ENCODE results near the gene FNDC1. TPM values are rescaled to one million over a fixed set of nuclear protein-coding genes. Genes with fewer than 3 reads are reported as not detected.

Gene FNDC1
- total RNA-seq, 1 donor from 2014 or later = 0.12 TPM

DNA sequence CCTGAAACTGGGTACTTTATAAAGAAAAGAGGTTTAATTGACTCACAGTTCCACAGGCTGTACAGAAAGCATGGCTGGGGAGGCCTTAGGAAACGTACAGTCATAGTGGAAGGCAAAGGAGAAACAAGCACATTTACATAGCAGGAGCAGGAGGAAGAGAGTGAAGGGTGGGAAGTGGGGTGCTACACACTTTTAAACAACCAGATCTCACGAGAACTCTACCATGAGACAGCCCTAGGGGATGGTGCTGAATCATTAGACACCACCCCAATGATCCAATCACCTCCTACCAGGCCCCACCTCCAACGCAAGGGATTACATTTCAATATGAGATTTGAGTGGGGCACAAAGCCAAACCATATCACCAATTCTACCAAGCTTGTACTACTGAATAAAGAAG lies 7.4 kb upstream of the FNDC1 start:
- no peak for ATAC-seq

DNA sequence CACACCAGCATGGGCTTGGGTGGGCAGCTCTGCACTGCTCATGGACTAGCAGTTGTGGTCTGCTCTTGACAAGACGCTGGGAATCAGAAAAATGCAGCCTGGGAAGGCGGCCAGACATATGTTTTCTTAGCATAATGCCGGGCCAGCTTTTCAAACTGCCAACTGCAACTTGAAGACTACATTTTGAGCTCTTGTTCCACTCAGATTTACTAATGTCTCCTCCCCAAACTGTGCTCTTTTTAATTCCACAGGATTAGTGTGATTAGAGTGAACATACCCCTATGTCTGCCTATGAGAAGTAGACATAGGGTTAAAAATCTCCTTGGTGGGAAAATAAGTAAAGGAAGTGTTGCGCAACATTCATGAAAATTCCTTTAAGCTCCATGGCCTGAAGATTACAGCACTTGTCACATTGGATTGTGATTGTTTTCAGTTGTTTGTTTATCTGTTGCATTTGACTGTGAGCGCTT lies 5.3 kb upstream of the FNDC1 start:
- ATAC-seq = no peak

DNA sequence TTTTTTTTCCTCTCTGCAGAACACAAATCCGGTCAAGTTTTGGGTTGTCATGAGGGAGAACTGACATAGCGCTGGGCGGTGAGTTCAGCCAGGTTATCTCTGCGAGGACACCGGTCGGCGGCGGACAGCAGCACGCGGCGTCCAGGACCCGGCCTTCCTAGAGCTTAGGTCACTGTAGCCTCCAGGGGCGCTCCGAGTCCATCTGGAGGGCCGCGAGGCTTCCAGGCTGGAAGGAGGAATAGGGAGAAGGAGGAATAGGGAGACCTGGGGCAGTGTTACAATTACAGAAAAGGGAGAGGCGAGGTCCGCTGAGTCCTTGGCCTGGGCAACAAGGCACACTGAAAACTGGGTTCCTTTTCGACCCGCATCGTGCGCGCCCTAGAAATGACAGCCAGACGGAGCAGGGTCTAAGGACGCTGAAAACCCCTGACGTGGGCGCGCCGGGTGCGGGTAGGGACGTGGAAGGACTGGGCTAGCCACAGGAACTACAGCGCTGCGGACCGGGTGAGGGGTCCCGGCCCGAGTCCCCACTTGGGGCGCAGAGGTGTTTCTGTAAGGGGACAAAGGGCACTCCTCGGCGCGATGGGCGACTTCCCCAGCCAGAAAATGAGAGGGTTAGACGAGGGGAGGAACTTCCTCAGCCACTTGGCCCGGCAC lies 536 bp upstream of the FNDC1 start:
- ATAC-seq = no peak

DNA sequence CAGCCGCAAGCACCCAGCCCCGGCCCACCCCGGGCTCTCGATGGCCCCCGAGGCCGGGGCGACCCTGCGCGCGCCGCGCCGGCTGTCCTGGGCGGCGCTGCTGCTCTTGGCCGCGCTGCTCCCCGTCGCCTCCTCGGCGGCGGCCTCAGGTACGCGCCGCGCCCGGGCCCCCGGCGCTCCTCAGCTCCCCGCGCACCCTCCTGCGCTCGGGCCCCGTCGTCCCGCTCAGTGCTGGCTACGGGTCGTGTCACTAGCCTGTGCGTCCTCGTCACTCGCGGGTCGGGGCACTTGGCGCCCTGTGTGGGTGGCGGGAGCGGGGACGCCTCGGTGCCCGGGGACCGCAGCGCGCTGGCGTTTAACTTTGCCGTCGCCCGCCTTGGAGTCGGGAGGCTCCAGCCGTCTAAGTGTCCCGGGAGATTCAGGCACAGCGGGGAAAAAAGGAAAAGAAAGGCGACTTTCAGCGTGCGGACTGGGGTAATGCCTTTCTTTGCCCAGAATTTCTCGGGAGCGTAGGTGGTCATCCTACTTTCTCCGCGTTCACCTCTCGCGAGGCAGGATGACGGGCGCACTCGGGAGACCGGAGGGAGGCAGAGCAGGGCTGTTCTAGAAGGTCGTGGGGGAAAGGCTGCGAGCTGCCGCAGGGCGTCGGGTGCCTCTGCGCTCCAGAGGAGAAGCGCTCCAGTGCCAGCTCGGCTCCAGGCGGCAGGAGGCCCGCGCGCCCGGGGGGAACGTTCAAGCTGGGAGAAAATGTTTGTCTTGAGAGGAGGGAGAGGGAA lies 545 bp downstream of the FNDC1 start:
- ATAC-seq = peak; percentile 50

DNA sequence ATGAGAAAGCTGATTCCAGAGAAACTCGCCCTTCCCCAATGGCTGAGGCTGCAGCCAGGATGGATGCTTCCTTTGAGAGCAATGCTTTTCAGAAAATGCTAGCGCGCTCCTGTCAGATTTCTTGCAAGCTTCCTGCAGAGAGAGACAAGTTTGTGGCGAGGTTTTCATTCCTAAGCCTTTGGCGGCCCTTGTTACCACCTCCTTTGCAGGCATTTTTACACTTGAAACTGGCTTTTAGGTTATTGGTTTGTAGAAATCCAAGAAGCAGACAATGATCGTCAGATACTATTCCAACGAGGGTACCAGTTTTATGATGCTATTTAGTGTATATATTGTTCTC lies 1.1 kb downstream of the FNDC1 start:
- ATAC-seq = no peak

DNA sequence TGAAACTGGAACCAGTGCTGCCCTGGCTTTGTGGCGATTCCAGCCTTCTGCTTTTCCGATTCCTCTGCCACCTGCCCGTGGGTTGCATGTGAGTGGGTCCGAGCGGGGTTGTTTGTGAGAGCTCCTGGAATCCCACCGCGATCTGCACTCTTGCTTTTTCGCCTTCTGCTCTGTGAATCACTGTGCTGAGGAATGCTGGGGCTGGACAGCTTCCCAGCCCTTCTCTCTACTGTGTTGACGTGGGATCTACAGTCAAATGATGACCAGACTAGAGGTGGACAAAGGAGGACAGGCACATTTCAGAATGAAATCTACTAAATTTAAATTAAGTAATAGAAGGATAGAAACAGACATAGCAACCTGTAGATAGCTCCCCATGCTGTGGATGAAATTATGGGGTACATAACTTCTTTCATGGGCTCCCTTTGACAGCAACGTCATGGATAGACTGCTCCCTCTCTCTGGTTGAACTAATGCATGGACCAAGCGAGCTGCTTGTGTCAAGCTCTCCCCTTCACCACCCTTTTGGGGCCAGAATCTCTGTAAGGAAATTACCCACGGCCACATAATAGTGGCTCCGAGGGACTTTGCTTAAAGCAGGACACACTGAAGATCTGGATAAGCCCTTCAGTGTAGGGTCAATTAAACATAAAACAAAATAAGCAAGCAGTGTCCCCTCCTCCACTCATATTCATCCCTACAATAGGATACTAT lies 2.0 kb downstream of the FNDC1 start:
- ATAC-seq = no peak

DNA sequence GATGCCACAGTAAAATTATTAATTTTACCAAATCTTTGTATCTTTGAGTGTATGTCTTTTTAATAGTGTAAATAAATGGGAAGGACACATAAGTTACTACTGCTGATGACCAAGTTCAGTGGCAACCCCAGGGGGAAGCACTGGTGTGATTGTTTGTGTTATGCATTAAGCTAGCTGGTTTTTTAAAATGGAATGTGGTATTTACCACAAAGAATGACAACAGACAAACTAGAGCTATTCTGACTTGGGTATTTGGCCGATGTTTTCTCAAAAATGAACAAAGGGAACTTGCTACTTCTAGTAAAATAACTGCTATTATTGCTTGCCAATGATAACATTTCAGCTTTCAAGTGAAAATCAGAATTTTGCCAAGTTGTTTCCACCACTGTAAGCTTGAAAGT lies 2.9 kb downstream of the FNDC1 start:
- ATAC-seq = no peak

DNA sequence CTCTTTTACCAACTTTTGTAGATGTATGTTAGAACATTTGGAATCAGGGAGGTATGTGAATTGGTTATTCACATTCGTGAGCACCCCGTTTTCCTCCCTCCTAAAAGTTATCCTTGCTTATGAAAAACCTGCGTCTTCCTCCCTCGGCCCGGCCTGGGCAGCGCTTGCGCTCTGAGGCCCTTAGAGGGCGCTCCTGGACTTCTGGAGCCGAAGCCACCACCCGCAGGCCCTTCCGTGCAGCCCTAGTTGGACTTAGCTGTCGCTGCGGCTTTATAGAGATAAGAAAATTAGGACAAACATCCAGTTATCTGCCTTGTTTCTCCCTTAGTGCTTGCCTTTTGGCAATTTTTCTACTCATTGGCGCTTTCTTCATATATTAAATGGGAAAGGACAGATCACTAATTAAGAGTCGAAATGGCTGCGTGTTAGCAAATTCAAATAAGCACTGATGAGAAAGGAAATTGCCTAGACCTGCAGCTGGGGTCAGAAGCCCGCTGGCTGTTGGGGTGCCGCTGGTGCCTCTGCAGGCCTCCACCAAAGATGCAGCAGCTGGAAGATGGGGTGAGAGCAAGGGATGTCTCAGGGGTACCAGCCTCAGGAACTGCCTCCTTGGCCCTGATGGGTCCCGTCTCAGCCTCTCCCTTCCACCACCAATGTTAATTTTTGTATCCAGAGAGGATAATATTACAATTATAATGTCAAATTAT lies 5.2 kb downstream of the FNDC1 start:
- peak; percentile 81 for ATAC-seq

DNA sequence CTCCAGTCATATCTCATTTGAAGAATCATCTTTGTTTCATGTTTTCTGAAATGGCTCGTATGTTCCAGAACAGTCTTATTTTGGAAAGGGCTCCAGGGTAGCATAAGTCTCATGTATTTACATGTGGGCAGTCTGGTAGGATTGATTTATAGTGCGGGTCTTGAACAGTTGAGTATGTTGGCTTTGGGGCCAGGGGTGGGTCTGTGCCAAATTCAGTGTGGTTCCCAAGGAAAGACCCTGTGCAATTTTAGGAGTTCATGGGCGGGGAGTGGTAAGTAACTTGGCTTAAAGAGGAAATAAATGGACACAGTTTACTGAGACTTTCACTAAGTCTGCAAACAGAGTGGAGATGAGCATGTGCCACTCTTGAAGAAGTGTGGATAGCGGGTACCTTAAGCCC lies 7.7 kb downstream of the FNDC1 start:
- no peak for ATAC-seq

DNA sequence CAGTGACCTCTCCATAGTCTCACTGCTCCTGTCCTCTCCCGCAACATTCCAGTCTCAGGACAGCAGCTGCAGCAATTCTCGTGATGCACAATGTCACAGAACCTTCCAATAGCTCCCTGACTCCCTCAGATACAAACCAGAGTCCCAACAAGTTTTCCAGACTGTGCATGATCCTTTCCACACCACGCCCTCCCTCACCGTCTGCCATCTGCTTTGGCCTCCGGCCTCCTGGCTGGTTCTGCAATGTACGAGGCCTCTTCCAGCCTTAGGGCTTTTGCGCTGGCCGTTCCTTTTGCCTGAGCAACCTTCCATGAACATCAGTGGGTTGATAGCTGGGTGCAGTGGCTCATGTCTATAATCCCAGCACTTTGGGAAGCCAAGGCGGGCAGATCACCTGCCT lies 9.6 kb downstream of the FNDC1 start:
- no peak for ATAC-seq

DNA sequence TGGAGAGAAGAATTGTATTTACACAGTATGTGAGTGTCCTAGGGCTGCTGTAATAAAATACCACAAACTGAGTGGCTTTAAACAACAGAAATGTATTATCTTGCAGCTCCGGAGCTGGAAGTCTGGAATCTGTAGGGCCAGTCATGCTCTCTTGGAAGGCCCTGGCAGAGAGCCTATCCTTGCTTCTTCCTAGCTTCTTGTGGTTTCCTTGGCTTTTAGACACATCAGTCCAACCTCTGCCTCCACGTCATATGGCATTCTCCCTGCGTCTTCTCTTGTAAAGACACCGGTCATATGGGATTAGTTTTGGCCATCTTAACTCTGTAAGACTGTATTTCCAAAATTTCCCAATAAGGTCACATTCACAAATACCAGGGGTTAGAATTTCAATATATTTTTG lies 10.8 kb downstream of the FNDC1 start:
- ATAC-seq = no peak

DNA sequence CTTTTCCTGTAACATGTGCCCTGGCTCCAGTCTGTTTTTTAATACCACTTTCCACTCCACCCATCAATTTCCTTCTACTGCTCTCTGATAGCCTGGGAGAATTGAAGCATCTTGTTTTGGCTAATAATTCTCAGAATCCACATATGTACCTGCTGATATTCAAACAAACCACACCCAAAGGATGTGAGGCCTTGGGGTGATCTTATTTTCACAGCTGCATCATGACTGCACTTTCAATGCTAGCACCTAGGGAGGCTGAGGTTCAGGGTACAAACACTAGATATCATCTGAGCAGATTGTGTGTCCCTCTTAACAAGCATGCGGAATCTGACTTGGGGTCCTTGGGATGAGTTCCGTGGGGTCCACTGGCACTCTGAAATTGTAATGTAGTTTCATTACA lies 12.7 kb downstream of the FNDC1 start:
- ATAC-seq = no peak

DNA sequence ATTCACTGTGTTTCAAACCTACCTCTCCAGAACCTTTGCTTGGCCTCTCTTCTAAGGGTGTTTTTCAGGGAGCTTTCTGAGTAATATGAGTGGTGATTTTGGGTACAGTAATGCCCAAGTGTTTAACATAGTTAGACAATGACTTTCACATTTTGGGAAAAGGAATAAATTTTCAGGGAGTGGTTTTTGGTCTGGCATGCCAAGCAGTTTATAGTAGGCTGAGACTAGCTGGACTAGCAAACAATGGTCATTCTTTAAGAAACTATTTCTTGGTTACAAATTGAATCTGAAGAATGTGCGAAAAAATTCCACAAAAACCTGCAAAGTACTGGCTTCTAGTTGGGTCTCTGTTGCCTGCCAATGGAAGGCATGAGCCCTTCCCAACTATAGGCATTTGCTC lies 15.4 kb downstream of the FNDC1 start:
- no peak for ATAC-seq

DNA sequence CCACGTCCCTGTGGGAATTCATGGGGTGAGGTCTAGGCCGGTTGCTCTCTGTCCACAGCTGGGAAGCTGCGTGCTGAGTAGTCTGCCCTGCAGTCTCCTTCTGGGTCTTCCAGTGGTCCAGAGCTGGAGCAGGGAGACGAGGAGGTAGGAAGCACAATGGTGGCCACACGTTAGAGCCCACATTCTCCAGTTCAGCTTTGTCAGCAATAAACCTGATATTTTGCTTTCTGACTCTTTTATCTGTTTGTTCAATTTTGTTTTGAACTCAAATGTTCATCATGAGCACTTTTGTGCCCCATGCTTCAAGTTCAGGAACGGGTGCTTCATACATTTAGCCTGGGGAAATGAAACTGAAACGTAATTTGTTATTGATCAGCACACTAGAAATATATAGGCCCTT lies 21.3 kb downstream of the FNDC1 start:
- ATAC-seq = no peak

DNA sequence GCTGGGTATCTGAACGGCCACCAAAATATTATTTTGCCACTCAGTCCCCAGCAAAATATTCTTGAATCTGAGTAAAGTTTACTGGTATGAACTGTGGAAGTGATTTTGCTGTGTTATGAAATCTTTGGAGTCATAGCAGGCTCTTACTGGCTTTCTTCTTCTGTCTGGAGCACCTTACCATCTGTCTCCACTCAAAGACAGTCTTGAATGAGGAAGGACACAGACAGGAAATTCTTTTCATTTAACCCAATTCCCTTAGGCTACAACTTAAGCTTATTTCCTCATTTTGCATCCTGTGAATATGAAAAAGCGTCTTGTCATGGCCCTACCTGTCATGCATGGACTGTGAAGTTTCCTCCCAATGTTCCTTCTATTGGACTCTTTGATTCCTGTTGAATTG lies 24.7 kb downstream of the FNDC1 start:
- ATAC-seq = no peak

DNA sequence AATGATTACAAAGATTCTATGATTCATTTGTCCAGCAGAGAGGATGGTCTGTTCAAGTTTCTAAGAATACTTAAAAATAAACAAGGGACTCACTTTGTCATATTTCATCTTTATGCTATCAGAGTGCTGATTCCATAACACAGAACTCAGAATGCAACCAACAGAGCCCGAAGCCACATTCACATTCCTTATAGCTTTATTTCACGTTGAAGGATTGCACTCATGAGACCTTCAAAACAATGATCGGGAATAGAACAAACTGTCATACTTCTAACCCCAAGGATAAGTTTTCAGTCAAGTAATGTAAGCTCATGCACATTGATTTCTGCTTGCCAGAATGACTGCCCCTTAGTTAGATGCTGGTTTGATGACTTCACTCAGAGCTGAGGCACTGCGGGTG lies 25.2 kb downstream of the FNDC1 start:
- no peak for ATAC-seq

DNA sequence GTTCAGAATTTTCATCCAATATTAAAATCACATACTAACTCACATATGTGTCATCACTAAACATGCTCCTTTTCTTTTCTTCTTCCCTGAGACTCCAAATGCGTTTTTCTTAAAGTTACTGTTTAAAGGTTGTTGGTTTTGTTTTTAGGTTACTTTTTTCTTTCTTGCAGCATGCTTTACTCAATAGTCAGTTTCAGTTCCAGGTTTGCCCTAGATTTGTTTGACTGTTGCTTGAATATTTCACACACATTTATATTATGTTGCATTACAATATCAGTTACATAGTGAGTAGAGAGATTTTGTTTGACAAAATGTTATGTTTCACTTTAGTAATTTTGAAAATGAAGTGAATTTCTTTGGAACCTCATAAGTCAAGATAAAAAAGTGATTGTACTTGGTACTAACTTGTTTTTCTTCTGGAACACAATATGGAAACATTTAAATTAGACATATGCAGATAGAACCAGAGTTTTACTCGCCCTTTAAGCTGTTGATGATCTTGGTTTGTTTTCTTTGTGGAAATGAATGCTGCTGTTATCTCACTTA lies 27.3 kb downstream of the FNDC1 start:
- no peak for ATAC-seq

DNA sequence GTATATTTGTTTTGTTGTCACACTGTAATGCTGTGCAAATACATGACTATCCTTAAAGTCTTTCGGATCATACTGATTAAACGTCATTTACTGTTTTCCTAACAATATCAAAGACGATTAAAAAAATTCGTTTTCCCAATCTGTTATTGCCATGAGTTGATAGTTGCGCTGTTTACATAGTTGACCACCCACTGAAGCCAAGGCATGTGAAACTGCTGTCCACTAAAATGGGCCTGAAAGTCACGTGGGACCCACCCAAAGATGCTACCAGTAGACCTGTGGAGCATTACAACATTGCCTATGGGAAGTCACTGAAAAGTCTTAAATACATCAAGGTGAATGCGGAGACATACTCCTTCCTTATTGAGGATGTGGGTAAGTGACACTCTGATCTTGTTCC lies 28.1 kb downstream of the FNDC1 start:
- no peak for ATAC-seq

DNA sequence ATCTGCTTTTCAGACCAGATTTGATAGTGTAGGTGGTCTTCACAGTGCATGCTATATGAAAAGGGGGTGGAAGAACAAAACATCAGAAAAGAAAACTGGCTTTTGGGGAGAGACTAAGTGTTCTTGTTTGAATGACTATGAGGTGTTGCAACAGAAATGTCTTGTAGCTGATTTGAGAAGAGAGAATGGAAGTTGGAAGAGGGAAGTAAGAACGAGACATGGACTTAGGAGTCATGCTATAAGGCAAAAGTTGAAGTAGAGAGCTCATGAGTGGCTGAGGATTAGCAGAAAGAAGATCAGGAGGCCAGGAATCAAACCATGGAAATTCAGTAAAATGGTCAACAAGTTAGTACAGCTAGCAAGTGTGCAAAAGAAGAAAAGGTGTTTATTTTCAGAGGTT lies 32.1 kb downstream of the FNDC1 start:
- ATAC-seq = no peak

DNA sequence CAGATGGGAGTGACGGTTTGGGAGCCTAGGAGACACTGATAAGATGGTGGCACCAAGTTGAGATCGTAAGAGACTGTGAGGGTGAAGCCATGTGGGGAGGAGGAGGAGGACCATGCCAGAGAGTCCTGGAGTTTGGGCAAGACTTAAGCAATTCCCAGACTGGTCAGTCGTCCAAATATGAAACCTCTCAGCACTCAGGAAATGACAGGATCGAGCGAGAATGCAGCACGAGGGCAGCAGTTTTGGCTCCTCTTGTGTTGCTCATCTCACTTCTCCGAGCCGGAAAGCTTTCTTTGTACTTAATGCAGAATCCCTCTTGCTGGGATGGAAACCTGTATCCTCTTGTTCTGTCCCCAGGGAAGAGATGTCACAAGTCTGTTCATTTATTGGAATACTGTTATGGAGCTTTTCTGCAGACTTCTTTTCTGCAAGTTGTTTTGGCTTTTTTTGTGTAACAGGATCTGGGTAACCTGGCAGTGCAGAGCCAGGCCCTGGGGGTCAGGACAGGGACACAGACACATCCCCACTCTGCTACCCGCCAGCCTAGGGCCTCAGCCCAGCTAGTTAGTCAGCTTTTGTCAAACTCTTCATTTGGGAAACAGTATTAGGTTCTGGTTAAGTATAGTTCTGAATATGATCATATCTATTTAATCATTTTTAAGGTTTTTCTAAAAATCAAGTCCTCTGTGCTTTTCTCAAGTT lies 34.3 kb downstream of the FNDC1 start:
- no peak for ATAC-seq

DNA sequence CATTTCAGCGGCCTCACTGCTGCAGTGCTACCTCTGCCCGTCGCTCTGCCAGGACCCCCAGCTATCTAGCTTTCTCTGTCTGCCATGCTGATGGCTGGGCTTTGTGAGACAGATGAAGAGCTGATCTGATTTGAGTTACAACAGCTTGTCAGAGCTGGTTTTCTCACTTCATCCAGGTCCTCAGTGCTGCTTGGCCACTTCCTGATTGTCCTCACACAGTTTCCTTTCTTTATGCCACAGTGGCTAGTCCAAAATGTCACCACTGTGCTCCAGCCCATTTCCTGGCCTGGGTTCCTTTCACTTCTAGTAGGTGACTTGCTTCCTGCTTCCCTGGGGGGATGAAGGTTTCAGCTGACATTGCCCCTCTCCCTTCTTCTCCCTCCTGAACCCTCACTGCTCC lies 35.4 kb downstream of the FNDC1 start:
- no peak for ATAC-seq

DNA sequence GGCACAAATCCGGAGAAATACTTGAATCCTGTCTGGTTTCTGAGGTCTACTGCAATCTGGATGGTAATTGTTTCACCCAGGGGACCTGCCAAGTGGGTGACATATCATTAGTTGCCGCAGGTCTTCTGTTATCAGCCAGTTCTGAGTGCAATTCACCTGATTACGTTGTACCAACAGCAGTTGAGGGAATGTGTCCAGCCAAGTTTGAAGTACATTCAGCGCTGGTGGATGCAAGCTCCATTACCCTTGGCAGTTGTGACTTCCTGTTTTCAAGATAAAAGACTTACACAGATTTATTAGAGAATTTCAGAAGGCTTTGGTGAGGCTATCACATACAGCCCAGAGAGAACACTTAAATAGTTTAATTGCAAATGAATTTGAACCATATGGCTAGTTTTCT lies 42.8 kb downstream of the FNDC1 start:
- no peak for ATAC-seq

All from esophagus mucosa (tissue), 1 donor.